HepG2 (cell line): Measurements from ENCODE around the gene ADGRG1. TPM values are rescaled to one million over a fixed set of nuclear protein-coding genes. Genes with fewer than 3 reads are reported as not detected.

Experiments used
- ERF ChIP-seq: IDR thresholded peaks from 2 replicates; pipeline ENCODE4 v1.6.1; 2018; ENCODE audit warnings: missing biosample characterization, missing genetic modification reagents
- HMGXB3 ChIP-seq: sonication (generic); formaldehyde crosslinking; IDR thresholded peaks from 2 replicates; pipeline ENCODE4 v1.4.0; 2020; ENCODE audit warnings: missing genetic modification reagents, borderline replicate concordance
- MEF2D ChIP-seq: sonication (generic); formaldehyde crosslinking; IDR thresholded peaks from 2 replicates; pipeline ENCODE4 v1.5.1; 2020; ENCODE audit warnings: mild to moderate bottlenecking, missing genetic modification reagents
- POLR2G ChIP-seq: fragments of 200-400 bp; formaldehyde crosslinking; IDR thresholded peaks from 2 replicates; pipeline ENCODE4 v1.6.1; 2018; ENCODE audit warnings: mild to moderate bottlenecking, low read depth, low read length, moderate library complexity
- SALL2 ChIP-seq: sonication (generic); formaldehyde crosslinking; IDR thresholded peaks from 2 replicates; pipeline ENCODE4 v1.8.1; 2023; ENCODE audit warnings: mild to moderate bottlenecking, missing genetic modification reagents, inconsistent platforms
- SPEN ChIP-seq: sonication (generic); formaldehyde crosslinking; IDR thresholded peaks from 2 replicates; pipeline ENCODE4 v1.5.1; 2020; ENCODE audit warnings: low read depth, mild to moderate bottlenecking, missing genetic modification reagents
- XRCC5 ChIP-seq: fragments of 200-400 bp; formaldehyde crosslinking; optimal IDR thresholded peaks from 2 replicates; pipeline ENCODE3; 2017; ENCODE audit warnings: mild to moderate bottlenecking, low read length
- ZBTB39 ChIP-seq: sonication (generic); formaldehyde crosslinking; IDR thresholded peaks from 2 replicates; pipeline ENCODE4 v1.5.0; 2020; ENCODE audit warnings: missing genetic modification reagents
- ZNF121 ChIP-seq: sonication (generic); formaldehyde crosslinking; IDR thresholded peaks from 2 replicates; pipeline ENCODE4 v1.5.0; 2020; ENCODE audit warnings: mild to moderate bottlenecking, missing genetic modification reagents
- ZNF280D ChIP-seq: sonication (generic); formaldehyde crosslinking; IDR thresholded peaks from 2 replicates; pipeline ENCODE4 v1.5.1; 2020; ENCODE audit warnings: mild to moderate bottlenecking, missing genetic modification reagents
- ZNF292 ChIP-seq: sonication (generic); formaldehyde crosslinking; IDR thresholded peaks from 2 replicates; pipeline ENCODE4 v1.8.1; 2022; ENCODE audit warnings: mild to moderate bottlenecking, low read depth, missing genetic modification reagents, borderline replicate concordance
- ZNF501 ChIP-seq: sonication (generic); formaldehyde crosslinking; IDR thresholded peaks from 2 replicates; pipeline ENCODE4 v1.5.1; 2020; ENCODE audit warnings: mild to moderate bottlenecking, moderate library complexity, missing genetic modification reagents
- ZNF891 ChIP-seq: sonication (generic); formaldehyde crosslinking; IDR thresholded peaks from 2 replicates; pipeline ENCODE4 v1.5.0; 2020; ENCODE audit warnings: mild to moderate bottlenecking, missing genetic modification reagents
- polyA plus RNA-seq, 8 experiments: library from polyadenylated mRNA; depleted of rRNA in 3 of 8; stranded (reverse) in 7 of 8; unstranded in 1 of 8; fragments of >200 nt; fragmentation: Illumina TruSeq in 4 of 8; extraction: Trizol in 4 of 8; gene quantifications; 2 replicates each; pipeline versions ENCODE4 v1.2.1 to v1.2.3, GENCODE V29; 2011 to 2016; ENCODE audit warnings: low read depth in 4 of 8, missing spikeins in 1 of 8, mixed read lengths in 1 of 8; ENCODE audit not compliant: insufficient read depth in 1 of 8
- total RNA-seq, 5 experiments: library from RNA; depleted of rRNA; stranded (reverse); fragments of >200 nt; fragmentation: Illumina TruSeq; extraction: Trizol; gene quantifications; 2 replicates each; pipeline ENCODE4 v1.2.3, GENCODE V29; 2016; ENCODE audit warnings: low read depth in 1 of 5
- TF ChIP-seq, protein P1 (sequence below), 2 experiments: sonication (generic) in 1 of 2; formaldehyde crosslinking in 1 of 2; IDR thresholded peaks; 2 replicates each; pipeline versions ENCODE4 v1.4.0 to v1.6.1; 2016 to 2020; ENCODE audit warnings: borderline replicate concordance in 1 of 2, low read depth in 1 of 2, mild to moderate bottlenecking in 1 of 2, missing genetic modification reagents in 1 of 2

ADGRG1 gene
- total and polyA plus RNA-seq, 2 of the 13 experiments (the other 11 are each of a cell fraction or from before 2014, with no cell fraction given), result 2.7 to 5.9 TPM

- peak; percentile 62; the same call in 1 of the 2 replicates for TF ChIP-seq MEF2D (CRISPR knock-in tag)
- TF ChIP-seq HMGXB3, result no peak
- peak; percentile 60; the same call in 1 of the 2 replicates for TF ChIP-seq ZNF292 (CRISPR knock-in tag)
- peak; percentile 32 for TF ChIP-seq XRCC5
- peak; percentile 78 for TF ChIP-seq ZNF501 (CRISPR knock-in tag)
- 0 out of 2 replicates have a peak, but pooled peaks have one; percentile 43 for TF ChIP-seq POLR2G
- peak; percentile 45; the same call in 1 of the 2 replicates for TF ChIP-seq SPEN
- TF ChIP-seq ERF (CRISPR knock-in tag), result peak; percentile 30; the same call in 1 of the 2 replicates
- TF ChIP-seq, protein P1, sequence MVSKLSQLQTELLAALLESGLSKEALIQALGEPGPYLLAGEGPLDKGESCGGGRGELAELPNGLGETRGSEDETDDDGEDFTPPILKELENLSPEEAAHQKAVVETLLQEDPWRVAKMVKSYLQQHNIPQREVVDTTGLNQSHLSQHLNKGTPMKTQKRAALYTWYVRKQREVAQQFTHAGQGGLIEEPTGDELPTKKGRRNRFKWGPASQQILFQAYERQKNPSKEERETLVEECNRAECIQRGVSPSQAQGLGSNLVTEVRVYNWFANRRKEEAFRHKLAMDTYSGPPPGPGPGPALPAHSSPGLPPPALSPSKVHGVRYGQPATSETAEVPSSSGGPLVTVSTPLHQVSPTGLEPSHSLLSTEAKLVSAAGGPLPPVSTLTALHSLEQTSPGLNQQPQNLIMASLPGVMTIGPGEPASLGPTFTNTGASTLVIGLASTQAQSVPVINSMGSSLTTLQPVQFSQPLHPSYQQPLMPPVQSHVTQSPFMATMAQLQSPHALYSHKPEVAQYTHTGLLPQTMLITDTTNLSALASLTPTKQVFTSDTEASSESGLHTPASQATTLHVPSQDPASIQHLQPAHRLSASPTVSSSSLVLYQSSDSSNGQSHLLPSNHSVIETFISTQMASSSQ (IDR thresholded peaks at IDR 0.05; ENCODE audit: low read depth), result peak; percentile 95
- TF ChIP-seq, protein P1 (CRISPR knock-in tag; IDR thresholded peaks at IDR 0.05; ENCODE audit: borderline replicate concordance), result peak; percentile 97
- no peak for TF ChIP-seq ZNF891 (CRISPR knock-in tag)
- peak; percentile 50; the same call in 1 of the 2 replicates for TF ChIP-seq ZNF121
- TF ChIP-seq SALL2 (CRISPR knock-in tag), result no peak
- TF ChIP-seq ZBTB39 (CRISPR knock-in tag), result 0 out of 2 replicates have a peak, but pooled peaks have one; percentile 33
- TF ChIP-seq ZNF280D (CRISPR knock-in tag), result peak; percentile 51; the same call in 1 of the 2 replicates
Measured at GRCh38 chr16:57694231-57694724, 65.8 kb downstream of the ADGRG1 start (continued).
